Cardiac fibroblast (primary cell): ENCODE data around the gene MTERF2.
A peak's percentile ranks its signal among the peaks of the same experiment; 100 is the strongest.

ENCODE experiments used
- DNase-seq, 2 donors: peaks; one replicate each; pipeline versions ENCODE4 v3.0.0 to v3.0.0-alpha.2; 2010; ENCODE audit warnings: low read depth in 2 of 2
- H3K4me3 ChIP-seq, 2 donors: replicated peaks in 1 of 2; 1 replicate in 1 of 2; 2 replicates in 1 of 2; pipeline ENCODE4 v1.5.1; 2011; ENCODE audit warnings: low read depth in 2 of 2, low read length in 2 of 2, mild to moderate bottlenecking in 2 of 2, moderate library complexity in 1 of 2
- TF ChIP-seq, protein P1 (sequence below): IDR thresholded peaks from one replicate; pipeline ENCODE4 v1.5.1; 2011; ENCODE audit warnings: low read depth, mild to moderate bottlenecking, low read length, inconsistent platforms

Gene MTERF2, protein sequence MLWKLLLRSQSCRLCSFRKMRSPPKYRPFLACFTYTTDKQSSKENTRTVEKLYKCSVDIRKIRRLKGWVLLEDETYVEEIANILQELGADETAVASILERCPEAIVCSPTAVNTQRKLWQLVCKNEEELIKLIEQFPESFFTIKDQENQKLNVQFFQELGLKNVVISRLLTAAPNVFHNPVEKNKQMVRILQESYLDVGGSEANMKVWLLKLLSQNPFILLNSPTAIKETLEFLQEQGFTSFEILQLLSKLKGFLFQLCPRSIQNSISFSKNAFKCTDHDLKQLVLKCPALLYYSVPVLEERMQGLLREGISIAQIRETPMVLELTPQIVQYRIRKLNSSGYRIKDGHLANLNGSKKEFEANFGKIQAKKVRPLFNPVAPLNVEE

DNA sequence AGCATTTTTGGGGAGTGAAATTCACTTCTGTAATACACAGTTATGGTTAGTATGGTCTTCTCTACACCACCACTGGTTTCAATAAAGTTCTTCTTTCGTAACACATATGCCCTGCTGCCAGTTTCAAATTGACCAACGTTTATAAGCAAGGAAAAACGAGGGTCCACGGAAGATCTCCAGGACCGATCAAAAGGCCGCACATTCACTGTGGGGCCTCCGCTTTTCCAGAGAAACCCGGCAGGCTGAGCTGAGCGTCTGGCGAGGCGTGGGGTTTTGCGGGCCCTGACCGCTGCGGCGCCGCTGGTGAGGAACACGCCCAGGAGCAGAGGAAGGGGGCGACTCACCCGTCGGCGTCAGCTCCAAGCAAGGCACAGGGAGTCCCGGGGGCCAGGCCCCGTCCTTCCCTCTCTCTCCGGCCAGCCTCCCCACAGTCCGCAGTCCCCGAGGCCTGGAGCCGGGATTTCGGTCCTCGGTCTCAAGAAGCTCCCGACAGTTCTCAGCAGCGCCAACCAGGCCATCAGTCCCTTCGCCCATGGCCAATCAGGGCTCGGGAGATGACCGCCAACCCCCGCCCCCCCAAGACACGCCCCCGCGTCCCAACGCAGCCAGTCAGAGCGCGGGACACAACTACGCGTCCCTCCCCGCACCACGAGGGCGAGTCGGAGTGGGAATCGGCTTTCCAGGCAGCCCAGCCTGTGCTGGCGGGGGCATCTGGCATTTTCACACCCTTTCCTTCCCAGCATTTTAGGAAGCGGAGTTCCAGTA lies at the start of gene MTERF2:
Gene MTERF2, minus strand, starts transcription at position 522 of the 765 bp plus-strand sequence. CDS start 8,432 bp downstream, outside the sequence.
- peak; percentile 94 to 95 for DNase-seq
- TF ChIP-seq, protein P1, sequence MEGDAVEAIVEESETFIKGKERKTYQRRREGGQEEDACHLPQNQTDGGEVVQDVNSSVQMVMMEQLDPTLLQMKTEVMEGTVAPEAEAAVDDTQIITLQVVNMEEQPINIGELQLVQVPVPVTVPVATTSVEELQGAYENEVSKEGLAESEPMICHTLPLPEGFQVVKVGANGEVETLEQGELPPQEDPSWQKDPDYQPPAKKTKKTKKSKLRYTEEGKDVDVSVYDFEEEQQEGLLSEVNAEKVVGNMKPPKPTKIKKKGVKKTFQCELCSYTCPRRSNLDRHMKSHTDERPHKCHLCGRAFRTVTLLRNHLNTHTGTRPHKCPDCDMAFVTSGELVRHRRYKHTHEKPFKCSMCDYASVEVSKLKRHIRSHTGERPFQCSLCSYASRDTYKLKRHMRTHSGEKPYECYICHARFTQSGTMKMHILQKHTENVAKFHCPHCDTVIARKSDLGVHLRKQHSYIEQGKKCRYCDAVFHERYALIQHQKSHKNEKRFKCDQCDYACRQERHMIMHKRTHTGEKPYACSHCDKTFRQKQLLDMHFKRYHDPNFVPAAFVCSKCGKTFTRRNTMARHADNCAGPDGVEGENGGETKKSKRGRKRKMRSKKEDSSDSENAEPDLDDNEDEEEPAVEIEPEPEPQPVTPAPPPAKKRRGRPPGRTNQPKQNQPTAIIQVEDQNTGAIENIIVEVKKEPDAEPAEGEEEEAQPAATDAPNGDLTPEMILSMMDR, result peak; percentile 5
- H3K4me3 ChIP-seq, result peak within 1 kb of the TSS; percentile 69 to 77

DNA sequence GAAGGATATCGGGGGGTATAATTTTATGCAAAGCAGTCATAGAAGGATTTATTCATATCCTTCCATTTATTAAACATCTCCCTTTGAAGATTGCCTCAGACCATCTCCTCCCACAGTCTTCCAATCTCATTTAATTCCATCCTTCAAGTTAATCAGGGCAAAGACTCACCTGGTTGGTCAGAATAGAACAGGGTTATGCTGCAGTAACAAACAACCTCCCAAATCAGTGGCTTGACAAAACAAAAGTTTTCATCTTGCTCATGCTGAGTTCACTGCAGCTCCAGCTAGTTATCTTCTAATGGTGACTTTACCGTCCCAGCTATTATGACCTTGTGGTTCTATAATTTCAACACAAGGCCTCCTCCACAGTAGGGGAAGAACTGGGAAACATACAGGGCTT lies 48.8 kb upstream of the MTERF2 start:
- TF ChIP-seq, protein P1, result no peak
- no peak overlapping the region for H3K4me3 ChIP-seq
- no peak for DNase-seq

DNA sequence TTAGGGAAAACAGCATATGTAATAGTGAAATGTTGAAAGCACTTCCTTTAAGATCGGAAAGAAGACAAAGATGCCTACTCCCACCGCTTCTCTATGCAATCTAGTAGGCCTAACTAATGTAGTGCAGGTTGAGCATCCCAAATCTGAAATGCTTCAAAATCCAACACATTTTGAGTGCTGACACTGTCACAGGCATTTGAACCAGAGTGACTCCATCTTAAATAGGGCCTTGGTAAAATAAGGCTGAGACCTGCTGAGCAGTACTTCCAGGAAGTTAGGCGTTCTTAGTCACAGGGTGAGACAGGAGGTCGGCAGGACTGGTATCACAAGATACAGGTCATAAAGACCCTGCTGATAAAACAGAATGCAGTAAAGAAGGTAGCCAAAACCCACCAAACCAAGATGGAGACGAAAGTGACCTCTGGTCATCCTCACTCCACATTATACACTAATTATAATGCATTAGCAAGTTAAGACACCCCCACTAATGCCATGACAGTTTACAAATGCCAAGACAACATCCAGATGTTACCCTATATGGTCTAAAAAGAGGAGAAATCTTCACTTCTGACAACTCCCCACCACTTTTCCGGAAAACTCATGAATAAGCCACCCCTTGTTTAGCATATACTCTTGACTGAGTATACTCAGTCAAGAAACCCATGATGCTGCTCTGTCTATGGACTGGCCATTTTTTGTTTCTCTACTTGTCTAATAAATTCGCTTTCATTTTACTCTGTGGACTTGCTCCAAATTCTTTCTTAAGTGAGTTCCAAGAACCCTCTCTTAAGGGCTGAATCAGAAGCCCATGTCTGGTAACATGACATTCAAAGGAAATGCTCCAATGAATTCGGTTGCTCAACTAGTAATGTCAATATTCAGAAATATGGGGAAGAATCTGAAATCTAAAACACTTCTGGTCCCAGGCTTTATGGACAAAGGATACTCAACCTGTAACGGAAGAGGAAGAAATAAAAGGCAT lies 47.1 kb upstream of the MTERF2 start:
- H3K4me3 ChIP-seq, result no peak overlapping the region
- TF ChIP-seq, protein P1, result no peak
- DNase-seq, result peak; percentile 20 to 21

DNA sequence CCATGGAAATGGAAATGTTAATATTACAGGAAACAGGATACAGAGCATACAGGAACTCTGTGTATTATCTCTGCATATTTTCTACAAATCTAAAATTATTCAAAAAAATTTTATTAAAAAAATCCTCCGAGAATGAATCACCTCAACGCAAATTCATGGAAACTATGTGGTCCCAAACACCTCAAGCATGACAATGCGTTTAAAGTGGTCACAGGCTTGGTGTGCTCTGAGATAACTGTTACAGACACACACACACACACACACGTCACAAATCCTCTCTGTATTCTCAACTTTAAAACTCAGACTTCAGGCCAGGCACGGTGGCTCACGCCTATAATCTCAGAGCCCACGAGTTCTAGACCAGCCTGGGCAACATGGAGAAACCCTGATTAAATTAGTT lies 45.3 kb upstream of the MTERF2 start:
- TF ChIP-seq, protein P1, result no peak
- no peak overlapping the region for H3K4me3 ChIP-seq
- no peak for DNase-seq

DNA sequence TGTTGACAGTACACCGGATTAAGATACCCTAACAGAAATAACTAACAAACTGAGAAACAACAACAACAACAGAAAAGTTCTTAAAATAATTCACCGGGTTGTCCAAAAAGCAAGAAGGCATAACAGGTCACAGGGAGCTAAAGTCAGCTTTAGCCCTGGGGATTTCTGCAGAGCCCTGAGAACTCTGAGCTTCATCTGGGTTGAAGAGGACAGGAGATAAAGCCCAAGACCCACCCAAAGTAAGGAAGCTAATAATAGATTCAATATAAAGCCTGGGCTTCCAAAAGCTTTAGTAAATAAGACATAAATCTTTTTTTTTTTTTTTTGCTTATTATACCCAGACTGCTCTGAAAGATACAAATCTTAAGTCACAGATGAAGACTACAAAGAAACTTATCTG lies 44.1 kb upstream of the MTERF2 start:
- no peak for DNase-seq
- TF ChIP-seq, protein P1, result no peak
- H3K4me3 ChIP-seq, result no peak overlapping the region

DNA sequence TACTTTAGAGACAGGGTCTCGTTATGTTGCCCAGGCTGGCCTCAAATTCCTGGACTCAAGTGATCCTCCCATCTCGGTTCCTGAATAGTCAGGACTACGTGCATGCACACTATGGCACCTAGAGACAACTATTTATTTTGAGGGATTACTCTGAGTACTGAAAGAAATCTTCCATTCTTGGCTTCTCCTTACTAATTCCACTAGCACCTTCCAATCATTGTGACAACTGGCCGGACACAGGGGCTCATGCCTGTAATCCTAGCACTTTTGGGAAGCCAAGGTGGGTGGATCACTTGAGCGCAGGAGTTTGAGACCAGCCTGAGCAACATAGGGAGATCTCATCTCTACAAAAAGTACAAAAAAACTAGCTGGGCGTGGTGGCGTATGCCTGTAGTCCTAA lies 42.1 kb upstream of the MTERF2 start:
- DNase-seq, result no peak
- TF ChIP-seq, protein P1, result no peak
- no peak overlapping the region for H3K4me3 ChIP-seq
